Left ventricle myocardium inferior (tissue), 1 donor: ENCODE measurements around the gene RNF115. TPM values are rescaled to one million over a fixed set of nuclear protein-coding genes. Genes with fewer than 3 reads are reported as not detected.
A peak's percentile ranks its signal among the peaks of the same experiment; 100 is the strongest.

Source experiments
- DNase-seq: peaks from one replicate; pipeline ENCODE4 v3.0.0-alpha.2; 2020
- H3K27ac ChIP-seq: fragments of 200-600 bp; replicated peaks from 2 replicates; pipeline ENCODE4 v1.8.0; 2021
- H3K27me3 ChIP-seq: fragments of 200-600 bp; 2 replicates; pipeline ENCODE4 v1.8.0; 2021; ENCODE audit warnings: low read depth
- H3K36me3 ChIP-seq: fragments of 200-600 bp; 2 replicates; pipeline ENCODE4 v1.8.0; 2021
- H3K4me1 ChIP-seq: fragments of 200-600 bp; 2 replicates; pipeline ENCODE4 v1.8.0; 2021
- H3K4me3 ChIP-seq: fragments of 200-600 bp; 2 replicates; pipeline ENCODE4 v1.8.0; 2021; ENCODE audit warnings: mild to moderate bottlenecking, moderate library complexity
- H3K9me3 ChIP-seq: fragments of 200-600 bp; replicated peaks from 2 replicates; pipeline ENCODE4 v1.8.0; 2021
- intact Hi-C: fragments of 100-400 bp; cut with micrococcal nuclease; formaldehyde crosslinking; loops from one replicate; pipeline ENCODE4 v1.11.0; 2022
- total RNA-seq: library from RNA; stranded (reverse); fragmentation: NEBNext Ultra II Directional; extraction: Animal tissue kit (Norgen Biotek cat#: 25700); gene quantifications from one replicate; pipeline ENCODE4 v1.2.1, GENCODE V29; 2021
- TF ChIP-seq, protein P1 (sequence below): fragments of 200-600 bp; IDR thresholded peaks from 2 replicates; pipeline ENCODE4 v1.8.0; 2021; ENCODE audit warnings: antibody characterized with exemption, mild to moderate bottlenecking, borderline replicate concordance
- donor health status: DM: no; HTN: yes; CAD: no; lungs with severe emphysema.

The RNF115 gene
- total RNA-seq, 1 donor from 2014 or later, result 51.1 TPM

- peaks cover 60% of the 10 kb centered on the region for H3K36me3 ChIP-seq
- peak overlapping the region; percentile 16 for H3K27ac ChIP-seq
- intact Hi-C loops, result loop anchor here (5.0 to 10.0 kb wide), 3 partner anchors 65 to 163 kb away; partner anchors contain the start of genes ANKRD34A, ITGA10, PEX11B and POLR3GL
These were observed 25.7 kb upstream of the RNF115 start for GRCh38 chr1:145849356-145850160.

GRCh38 chr1:145847827-145848226 is 23.9 kb upstream of the RNF115 start:
- TF ChIP-seq, protein P1, sequence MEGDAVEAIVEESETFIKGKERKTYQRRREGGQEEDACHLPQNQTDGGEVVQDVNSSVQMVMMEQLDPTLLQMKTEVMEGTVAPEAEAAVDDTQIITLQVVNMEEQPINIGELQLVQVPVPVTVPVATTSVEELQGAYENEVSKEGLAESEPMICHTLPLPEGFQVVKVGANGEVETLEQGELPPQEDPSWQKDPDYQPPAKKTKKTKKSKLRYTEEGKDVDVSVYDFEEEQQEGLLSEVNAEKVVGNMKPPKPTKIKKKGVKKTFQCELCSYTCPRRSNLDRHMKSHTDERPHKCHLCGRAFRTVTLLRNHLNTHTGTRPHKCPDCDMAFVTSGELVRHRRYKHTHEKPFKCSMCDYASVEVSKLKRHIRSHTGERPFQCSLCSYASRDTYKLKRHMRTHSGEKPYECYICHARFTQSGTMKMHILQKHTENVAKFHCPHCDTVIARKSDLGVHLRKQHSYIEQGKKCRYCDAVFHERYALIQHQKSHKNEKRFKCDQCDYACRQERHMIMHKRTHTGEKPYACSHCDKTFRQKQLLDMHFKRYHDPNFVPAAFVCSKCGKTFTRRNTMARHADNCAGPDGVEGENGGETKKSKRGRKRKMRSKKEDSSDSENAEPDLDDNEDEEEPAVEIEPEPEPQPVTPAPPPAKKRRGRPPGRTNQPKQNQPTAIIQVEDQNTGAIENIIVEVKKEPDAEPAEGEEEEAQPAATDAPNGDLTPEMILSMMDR, result no peak
- Histone ChIP-seq H3K4me1 (peaks cover 18% of the 10 kb centered on the region), H3K27ac (no peak overlapping the region), H3K36me3 (peaks cover 49% of the 10 kb centered on the region), H3K27me3 (no peaks in the 10 kb centered on the region), H3K4me3 (no peak overlapping the region), H3K9me3 (no peaks in the 10 kb centered on the region)
- DNase-seq, result no peak
- intact Hi-C loops, result no loop called here

More at GRCh38 chr1:145849356-145850160, 25.7 kb upstream of the RNF115 start:
- peaks cover 17% of the 10 kb centered on the region for H3K4me1 ChIP-seq
- H3K27me3 ChIP-seq, result no peaks in the 10 kb centered on the region
- TF ChIP-seq, protein P1, result peak; percentile 33
- DNase-seq, result no peak
- H3K4me3 ChIP-seq, result no peak overlapping the region
- H3K9me3 ChIP-seq, result no peaks in the 10 kb centered on the region

DNA sequence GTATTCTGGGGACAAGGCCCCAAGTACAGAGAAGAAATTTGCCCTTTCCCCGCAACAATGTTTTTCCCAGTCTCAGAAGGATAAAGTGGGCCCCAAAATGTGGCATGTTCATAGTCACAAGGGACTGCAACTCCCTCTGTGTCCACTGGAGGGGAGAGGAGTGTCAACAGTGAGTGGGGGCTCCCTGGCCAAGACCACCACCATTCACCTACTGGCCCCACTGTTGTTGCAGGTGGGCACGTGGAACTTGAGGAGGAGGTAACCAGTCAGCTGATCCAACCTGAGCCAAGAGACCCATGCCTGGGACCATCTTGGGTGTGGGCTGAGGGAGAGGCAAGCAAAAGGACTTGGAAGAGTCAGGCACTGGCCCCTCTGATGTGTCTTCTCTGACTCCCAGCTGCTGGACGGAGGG is 22.3 kb upstream of the RNF115 start:
- DNase-seq, result no peak
- Histone ChIP-seq H3K27ac (peak overlapping the region; percentile 82), H3K36me3 (peaks cover 49% of the 10 kb centered on the region), H3K27me3 (no peaks in the 10 kb centered on the region), H3K9me3 (no peaks in the 10 kb centered on the region), H3K4me3 (peak overlapping the region; percentile 71), H3K4me1 (peaks cover 18% of the 10 kb centered on the region)
- intact Hi-C loops, result no loop called here
- TF ChIP-seq, protein P1, result peak; percentile 62

DNA sequence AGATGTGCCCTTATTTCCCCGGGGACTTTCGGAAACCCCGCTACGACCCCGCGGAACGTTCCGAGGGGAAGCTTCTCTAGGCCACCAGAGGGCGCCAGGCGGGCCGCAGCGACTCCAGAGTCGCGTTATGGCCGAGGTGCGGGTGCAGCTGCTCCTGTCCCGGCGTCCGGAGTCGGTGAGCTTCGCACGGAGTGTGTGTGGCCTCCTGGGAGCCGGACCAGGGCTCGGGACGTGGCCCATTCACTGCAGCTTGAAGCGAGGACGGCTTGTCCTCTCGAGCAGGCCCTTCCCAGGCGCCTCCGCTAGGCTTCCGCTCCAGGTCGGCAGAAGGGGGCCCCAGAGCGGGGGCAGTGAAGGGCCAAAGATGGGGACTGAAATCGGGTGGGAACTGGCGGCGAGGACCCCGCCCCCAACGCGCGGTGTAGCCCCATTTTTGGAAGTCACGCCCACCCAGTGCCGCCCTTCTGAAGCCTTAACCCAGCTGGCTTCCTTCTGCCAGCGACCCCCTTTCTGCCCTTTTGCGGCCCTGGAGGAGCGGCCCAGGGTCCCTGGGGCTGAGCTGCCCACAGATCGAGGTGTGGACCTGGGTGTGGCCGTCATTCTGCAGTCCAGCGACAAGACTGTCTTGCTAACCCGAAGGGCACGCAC is 21.7 kb upstream of the RNF115 start, which contains the start of gene NUDT17:
Gene NUDT17, plus strand, starts transcription at position 117 of the 648 bp plus-strand sequence. Its CDS starts 11 bp downstream, at position 128.
- H3K9me3 ChIP-seq, result no peaks in the 10 kb centered on the region
- intact Hi-C loops, result no loop called here
- H3K36me3 ChIP-seq, result peaks cover 49% of the 10 kb centered on the region
- H3K4me1 ChIP-seq, result peaks cover 18% of the 10 kb centered on the region
- peak; percentile 83 for DNase-seq
- H3K27ac ChIP-seq, result peak within 1 kb of the TSS; percentile 82
- peak within 1 kb of the TSS; percentile 71 for H3K4me3 ChIP-seq
- H3K27me3 ChIP-seq, result no peaks in the 10 kb centered on the region
- TF ChIP-seq, protein P1, result peak; percentile 97

- intact Hi-C loops, result no loop called here
These were observed 21.2 kb upstream of the RNF115 start for GRCh38 chr1:145845144-145845513.

More at GRCh38 chr1:145845144-145845513, 21.2 kb upstream of the RNF115 start:
- TF ChIP-seq, protein P1, result no peak
- H3K4me1 ChIP-seq, result peaks cover 18% of the 10 kb centered on the region
- no peaks in the 10 kb centered on the region for H3K9me3 ChIP-seq
- H3K27ac ChIP-seq, result peak overlapping the region; percentile 82
- peaks cover 49% of the 10 kb centered on the region for H3K36me3 ChIP-seq
- DNase-seq, result no peak
- peak overlapping the region; percentile 71 for H3K4me3 ChIP-seq
- H3K27me3 ChIP-seq, result no peaks in the 10 kb centered on the region
